GM21528 (cell line): ENCODE results near the gene ATF5.
"Not testable (repeated sequence)": the region's sequence is repeated elsewhere in the genome, so short reads cannot be mapped to it uniquely, and the experiment has no call there.

ENCODE experiments used
- ATAC-seq: cut with Tn5 transposase; IDR thresholded peaks from one replicate; pipeline ENCODE4 v1.9.1; 2021; ENCODE audit warnings: mild to moderate bottlenecking, moderate library complexity; ENCODE audit not compliant: unreplicated experiment, low FRiP score

Gene ATF5

GRCh38 chr19:49939721-49940481 lies 10.9 kb downstream of the ATF5 start:
- no peak for ATAC-seq

DNA sequence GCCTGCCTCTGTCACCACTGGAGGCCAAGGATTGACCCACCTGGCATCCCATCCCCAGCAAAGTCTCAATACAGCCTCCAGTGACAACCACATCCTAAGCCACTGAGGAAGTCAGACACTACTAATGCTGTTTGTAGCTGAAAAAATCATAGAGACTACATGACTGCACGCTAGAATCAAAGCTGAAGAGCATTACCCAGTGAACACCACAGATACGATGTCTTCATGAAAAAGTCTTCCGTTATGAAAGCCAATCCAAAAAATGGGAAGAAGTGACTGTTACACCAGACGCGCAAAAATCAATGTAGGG lies 11.4 kb downstream of the ATF5 start:
- no peak for ATAC-seq

- not testable (repeated sequence) for ATAC-seq
Measured at GRCh38 chr19:49944567-49944966, 15.6 kb downstream of the ATF5 start.

- no peak for ATAC-seq
Measured at GRCh38 chr19:49946415-49946814, 17.4 kb downstream of the ATF5 start.

DNA sequence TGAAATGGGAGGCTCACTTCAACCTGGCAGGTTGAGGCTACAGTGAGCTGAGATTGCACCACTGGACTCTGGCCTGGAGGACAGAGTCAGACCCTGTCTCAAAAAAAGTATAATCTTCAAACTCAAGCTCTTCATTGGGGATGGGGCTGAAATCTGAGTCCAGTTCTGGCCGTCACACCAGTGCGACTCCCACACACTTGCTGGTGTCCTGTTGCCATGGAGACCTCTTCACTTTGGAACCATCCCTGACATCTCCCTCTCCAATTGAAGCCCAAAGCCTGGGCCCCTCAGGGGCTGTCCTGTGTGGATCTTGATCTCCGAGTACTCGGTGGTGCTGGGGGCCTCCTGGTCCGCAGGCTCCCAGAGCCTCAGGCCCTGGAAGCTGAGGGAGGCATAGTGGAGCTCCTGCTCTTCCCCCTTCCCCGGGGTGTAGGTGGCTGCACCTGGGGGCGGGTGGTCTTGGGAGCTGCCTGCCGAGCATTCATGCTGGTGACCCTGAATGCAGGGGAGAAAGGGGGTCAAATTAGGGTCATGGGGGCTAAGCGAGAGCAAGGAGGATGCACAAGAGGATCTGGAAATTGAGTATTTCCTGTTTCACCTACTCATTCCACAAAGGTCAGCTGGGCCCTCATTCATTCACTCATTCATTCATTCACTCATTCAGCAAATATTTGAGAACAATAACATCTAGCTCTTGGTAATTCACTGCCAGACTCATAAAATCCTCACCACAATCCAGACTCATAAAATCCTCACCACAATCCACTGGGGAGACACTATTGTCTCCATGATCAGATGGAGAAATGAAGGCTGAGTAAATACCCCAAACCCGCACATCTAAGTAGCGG lies 21.0 kb downstream of the ATF5 start:
- no peak for ATAC-seq

DNA sequence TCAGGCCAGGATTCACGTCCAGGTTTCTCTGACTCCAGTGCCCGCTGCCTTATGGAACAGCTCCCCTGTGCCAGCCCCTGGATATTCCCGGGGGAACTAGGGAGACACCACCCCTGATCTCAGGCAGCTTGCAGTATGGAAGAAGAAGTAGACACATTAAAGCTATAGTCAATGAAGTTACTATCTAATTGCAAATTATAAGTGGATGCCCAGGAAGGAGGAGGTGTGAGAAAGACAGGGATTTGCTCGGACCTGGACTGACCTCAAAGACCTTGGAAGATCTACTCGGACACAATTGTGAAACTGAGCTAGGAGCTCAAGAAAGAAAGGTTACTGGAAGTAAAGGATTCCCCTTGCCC lies 21.6 kb downstream of the ATF5 start:
- ATAC-seq, result no peak

GRCh38 chr19:49950956-49951526 lies 22.0 kb downstream of the ATF5 start:
- no peak for ATAC-seq

GRCh38 chr19:49951806-49952478 lies 22.9 kb downstream of the ATF5 start:
- no peak for ATAC-seq

- ATAC-seq, result no peak
Measured at GRCh38 chr19:49952479-49952836, 23.5 kb downstream of the ATF5 start.

- no peak for ATAC-seq
Measured at GRCh38 chr19:49952906-49953305, 23.9 kb downstream of the ATF5 start.

DNA sequence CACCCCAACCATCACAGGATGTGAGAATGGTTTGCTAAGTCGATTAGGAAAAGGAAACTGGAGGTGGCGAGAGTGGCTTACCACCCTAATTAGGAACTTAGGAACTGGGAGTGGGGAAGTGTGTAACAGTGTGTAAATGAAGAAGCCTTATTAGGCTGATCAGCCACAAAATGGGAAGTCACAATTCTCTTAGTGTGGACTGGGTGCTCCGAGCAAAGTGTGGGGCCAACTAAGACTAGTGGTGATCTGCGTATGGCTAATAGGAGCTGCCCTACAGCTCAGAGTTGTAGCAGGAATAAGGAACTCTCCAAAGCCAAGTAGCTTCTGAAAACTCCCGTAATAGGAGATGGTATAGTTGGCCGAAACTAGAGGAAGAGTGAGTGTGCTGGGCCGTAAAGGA lies 24.4 kb downstream of the ATF5 start:
- ATAC-seq, result no peak

- no peak for ATAC-seq
Measured at GRCh38 chr19:49954092-49954829, 25.3 kb downstream of the ATF5 start.

DNA sequence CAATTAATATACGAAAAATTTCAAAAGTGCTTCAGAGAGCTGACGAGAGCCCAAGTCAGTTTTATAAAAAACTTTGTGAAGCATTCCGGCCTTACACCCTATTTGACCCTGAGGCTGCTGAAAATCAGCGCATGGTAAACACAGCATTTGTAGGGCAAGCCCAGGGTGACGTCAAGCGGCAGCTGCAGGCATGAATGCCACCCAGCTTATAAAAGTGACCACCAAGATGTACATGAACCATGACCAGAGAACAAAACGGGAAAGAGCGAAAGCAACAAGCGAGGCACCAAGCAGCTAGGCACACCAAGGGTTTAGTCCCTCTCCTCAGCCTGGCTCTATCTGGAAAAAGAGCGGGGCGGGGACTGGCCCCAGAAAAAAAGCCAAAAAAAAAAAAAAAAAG lies 25.9 kb downstream of the ATF5 start:
- no peak for ATAC-seq

GRCh38 chr19:49956115-49956495 lies 27.1 kb downstream of the ATF5 start:
- no peak for ATAC-seq

- no peak for ATAC-seq
Measured at GRCh38 chr19:49957262-49957915, 28.4 kb downstream of the ATF5 start.

- not testable (repeated sequence) for ATAC-seq
Measured at GRCh38 chr19:49958144-49958543, 29.1 kb downstream of the ATF5 start.

DNA sequence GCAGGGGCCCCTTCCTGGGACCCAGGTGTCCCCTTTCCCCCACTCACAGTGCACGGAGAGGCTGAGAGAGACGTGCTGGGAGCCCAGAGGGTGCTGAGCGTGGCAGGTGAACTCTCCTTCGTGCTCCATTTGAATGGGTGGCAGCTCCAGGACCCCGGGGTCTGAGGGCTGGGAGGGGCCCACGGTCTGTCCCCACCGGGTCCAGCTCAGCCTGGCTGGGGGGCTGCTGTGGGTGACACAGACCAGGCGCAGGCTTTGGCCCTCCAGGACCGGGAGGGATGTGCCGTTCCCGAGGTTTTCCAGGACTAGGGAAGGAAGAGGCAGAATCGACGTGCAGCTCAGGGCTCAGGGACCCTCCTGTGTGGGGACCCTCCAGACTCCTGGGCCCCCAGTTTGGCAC lies 29.6 kb downstream of the ATF5 start:
- ATAC-seq, result not testable (repeated sequence)

GRCh38 chr19:49959892-49960291 lies 30.9 kb downstream of the ATF5 start:
- not testable (repeated sequence) for ATAC-seq

GRCh38 chr19:49960980-49961379 lies 32.0 kb downstream of the ATF5 start, which contains the start of gene SIGLEC11:
SIGLEC11 (minus strand) TSS chr19:49961172; CDS start chr19:49961081, 91 bp downstream.
- ATAC-seq, result not testable (repeated sequence)
